ENCODE results near the gene NHERF2.

- TF ChIP-seq, protein P1, sequence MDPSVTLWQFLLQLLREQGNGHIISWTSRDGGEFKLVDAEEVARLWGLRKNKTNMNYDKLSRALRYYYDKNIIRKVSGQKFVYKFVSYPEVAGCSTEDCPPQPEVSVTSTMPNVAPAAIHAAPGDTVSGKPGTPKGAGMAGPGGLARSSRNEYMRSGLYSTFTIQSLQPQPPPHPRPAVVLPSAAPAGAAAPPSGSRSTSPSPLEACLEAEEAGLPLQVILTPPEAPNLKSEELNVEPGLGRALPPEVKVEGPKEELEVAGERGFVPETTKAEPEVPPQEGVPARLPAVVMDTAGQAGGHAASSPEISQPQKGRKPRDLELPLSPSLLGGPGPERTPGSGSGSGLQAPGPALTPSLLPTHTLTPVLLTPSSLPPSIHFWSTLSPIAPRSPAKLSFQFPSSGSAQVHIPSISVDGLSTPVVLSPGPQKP (IDR thresholded peaks at IDR 0.05; ENCODE audit: borderline replicate concordance, low read depth, low read length), result no peak
- TF ChIP-seq POLR2A (IDR thresholded peaks at IDR 0.05; ENCODE audit: low read depth, low read length) (no peak), CTCF (conservative IDR thresholded peaks at IDR 0.05; ENCODE audit: low read depth, low read length) (no peak)
Observed at GRCh38 chr16:2040787-2041522, 14.3 kb downstream of the NHERF2 start.
